Measurements from ENCODE around the gene RUNX3.
A peak's percentile ranks its signal among the peaks of the same experiment; 100 is the strongest.

Gene RUNX3

GRCh38 chr1:24872061-24872850, 57.8 kb downstream of the RUNX3 start:
- peak overlapping the region in 1 of 21 experiments; percentile 46 for H3K27ac ChIP-seq

DNA sequence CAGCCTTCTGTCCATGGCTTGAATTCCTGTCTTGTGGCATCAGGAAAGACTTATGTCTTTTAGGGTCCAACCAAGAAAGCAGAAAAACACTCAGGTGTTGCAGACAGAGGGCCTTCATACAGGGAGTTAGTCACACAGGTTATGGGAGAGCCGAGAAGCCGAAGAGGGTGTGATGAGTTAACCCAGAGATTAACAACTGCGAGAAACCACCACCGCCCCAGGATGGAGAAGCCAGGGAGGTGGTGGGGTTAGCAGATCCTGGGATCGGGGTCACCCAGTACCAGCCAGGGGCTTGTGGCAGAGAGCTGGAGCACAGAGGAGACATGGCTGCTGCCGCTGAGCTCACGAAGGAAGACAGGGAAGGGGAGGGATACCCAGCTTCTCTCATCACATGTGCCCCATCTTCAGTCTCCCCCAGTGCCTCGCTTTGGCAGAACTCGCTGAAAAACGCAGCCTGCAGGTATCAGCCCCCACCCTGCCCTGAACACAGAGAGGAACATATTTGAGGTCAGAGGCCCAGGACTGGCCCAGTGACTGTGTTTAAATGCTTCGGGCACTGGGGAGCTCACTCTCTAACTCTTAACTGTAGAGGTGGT, 58.7 kb downstream of the RUNX3 start:
- Histone ChIP-seq H3K27ac (peak overlapping the region in 2 of 21 experiments; percentile 30 to 46), H3K4me3 (no peak overlapping the region)

More at GRCh38 chr1:24872061-24872850, 57.8 kb downstream of the RUNX3 start:
- H3K4me3 ChIP-seq, result no peak overlapping the region

GRCh38 chr1:24870551-24871195, 59.4 kb downstream of the RUNX3 start:
- no peak overlapping the region for H3K4me3 ChIP-seq
- peak overlapping the region in 2 of 21 experiments; percentile 30 to 46 for H3K27ac ChIP-seq

GRCh38 chr1:24868016-24868875, 61.8 kb downstream of the RUNX3 start:
- Histone ChIP-seq H3K4me3 (no peak overlapping the region), H3K27ac (peak overlapping the region in 1 of 21 experiments; percentile 35)

- Histone ChIP-seq H3K4me3 (no peak overlapping the region), H3K27ac (no peak overlapping the region)
These were observed 62.8 kb downstream of the RUNX3 start for GRCh38 chr1:24867084-24867870.

- H3K4me3 ChIP-seq, result no peak overlapping the region
- no peak overlapping the region for H3K27ac ChIP-seq
These were observed 63.6 kb downstream of the RUNX3 start for GRCh38 chr1:24866211-24867083.

- no peak overlapping the region for H3K27ac ChIP-seq
- H3K4me3 ChIP-seq, result no peak overlapping the region
These were observed 64.5 kb downstream of the RUNX3 start for GRCh38 chr1:24865587-24865986.

GRCh38 chr1:24865168-24865567, 64.9 kb downstream of the RUNX3 start:
- Histone ChIP-seq H3K27ac (peak overlapping the region in 1 of 21 experiments; percentile 24), H3K4me3 (no peak overlapping the region)

- H3K4me3 ChIP-seq, result no peak overlapping the region
- peak overlapping the region in 1 of 21 experiments; percentile 24 for H3K27ac ChIP-seq
These were observed 65.7 kb downstream of the RUNX3 start for GRCh38 chr1:24864370-24864777.

- peak overlapping the region in 5 of 21 experiments; percentile 49 to 68 (median 54) for H3K27ac ChIP-seq
These were observed 67.1 kb downstream of the RUNX3 start for GRCh38 chr1:24862775-24863483.

DNA sequence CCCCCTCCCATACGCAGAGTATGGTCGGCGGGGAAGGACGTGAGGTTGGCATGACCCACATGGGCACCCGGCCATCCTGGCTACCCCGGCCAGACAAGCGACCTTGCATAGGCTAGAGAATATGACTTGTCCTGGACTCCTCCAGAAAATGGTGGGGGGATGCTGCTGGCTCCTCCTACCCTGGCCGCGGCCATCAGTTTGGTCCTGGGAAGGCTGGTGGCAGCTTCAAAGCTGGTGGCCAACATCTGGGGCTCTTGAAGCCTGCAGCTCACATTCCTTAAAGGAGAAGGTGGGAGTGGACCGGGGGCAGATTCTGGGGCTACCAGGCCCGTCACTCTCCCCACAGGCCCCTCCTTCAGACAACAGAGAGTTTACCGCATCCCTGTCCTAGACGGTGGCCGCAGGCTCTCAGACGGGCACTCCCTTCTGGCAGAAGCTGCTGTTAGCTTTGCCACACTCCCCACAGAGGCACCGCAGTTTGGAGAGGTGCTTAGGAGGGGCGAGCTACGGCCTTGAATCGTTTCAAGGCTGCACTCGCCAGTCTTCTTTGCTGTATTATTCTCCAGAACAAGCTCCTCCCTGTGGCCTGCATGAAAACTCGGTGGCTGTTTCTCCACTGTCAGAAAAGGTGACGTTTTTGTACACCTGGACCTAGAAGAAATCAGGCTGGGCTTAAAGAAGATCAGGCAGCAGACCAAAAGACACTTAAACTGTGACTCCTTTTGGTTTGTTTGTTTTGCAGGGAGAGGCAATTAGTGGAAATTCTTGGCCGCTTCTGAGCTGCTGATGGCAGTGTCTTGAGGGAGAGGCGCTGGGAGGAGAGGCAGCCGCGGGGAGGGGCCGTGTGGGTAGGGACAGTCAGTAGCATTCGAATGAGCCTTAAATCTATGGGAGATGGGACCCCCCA, 68.0 kb downstream of the RUNX3 start:
- Histone ChIP-seq H3K4me3 (no peak overlapping the region), H3K27ac (peak overlapping the region in 3 of 21 experiments; percentile 54 to 68 (median 54))

More at GRCh38 chr1:24862775-24863483, 67.1 kb downstream of the RUNX3 start:
- no peak overlapping the region for H3K4me3 ChIP-seq

- Histone ChIP-seq H3K27ac (no peak overlapping the region), H3K4me3 (no peak overlapping the region)
These were observed 69.2 kb downstream of the RUNX3 start for GRCh38 chr1:24860841-24861240.

GRCh38 chr1:24859063-24860010, 70.7 kb downstream of the RUNX3 start:
- Histone ChIP-seq H3K4me3 (no peak overlapping the region), H3K27ac (no peak overlapping the region)

- Histone ChIP-seq H3K4me3 (no peak overlapping the region), H3K27ac (no peak overlapping the region)
These were observed 71.8 kb downstream of the RUNX3 start for GRCh38 chr1:24858277-24858676.

DNA sequence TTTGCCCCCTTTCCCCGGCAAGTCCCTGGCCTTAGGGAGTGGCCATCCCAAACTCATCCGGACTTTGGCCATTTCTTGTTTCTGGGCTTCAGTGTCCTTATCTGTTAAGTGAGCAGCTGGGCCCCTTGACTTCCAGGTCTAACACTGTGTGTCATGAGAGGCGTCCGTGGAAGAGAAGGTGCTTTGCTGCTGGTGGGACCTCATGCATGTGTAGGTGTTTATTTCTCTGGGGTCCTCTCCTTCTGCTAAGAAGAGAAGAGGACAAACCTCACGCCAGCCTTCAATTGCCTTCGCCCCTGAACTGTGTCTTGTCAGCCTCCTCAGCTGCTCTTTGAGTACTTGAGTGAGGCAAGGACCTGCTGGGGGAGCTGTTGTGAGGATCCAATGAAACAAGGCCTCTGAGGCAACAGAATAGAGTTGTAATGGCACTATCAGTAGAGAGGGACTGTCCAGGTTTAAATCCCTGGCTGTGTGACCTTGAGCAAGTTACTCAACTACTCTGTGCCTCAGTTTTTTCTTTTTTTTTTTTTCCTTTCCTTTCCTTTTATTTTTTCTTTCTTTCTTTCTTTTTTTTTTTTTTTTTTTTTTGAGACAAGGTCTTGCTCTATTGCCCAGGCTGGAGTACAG, 72.5 kb downstream of the RUNX3 start:
- no peak overlapping the region for H3K27ac ChIP-seq
- H3K4me3 ChIP-seq, result no peak overlapping the region
